IPS-20b (cell line): ENCODE data around the gene WNT7B.
A peak's percentile ranks its signal among the peaks of the same experiment; 100 is the strongest.

Experiments
- H3K27ac ChIP-seq: one replicate; pipeline ENCODE4 v1.5.1; 2013; ENCODE audit warnings: low read length
- H3K27me3 ChIP-seq: 2 replicates; pipeline ENCODE4 v1.6.1; 2013; ENCODE audit warnings: mild to moderate bottlenecking, low read length, inconsistent platforms; ENCODE audit not compliant: insufficient read depth
- H3K36me3 ChIP-seq: 2 replicates; pipeline ENCODE4 v1.6.1; 2013; ENCODE audit warnings: low read depth, mild to moderate bottlenecking, inconsistent platforms, low read length, moderate library complexity; ENCODE audit not compliant: insufficient read depth
- H3K4me1 ChIP-seq: 2 replicates; pipeline ENCODE4 v1.6.1; 2013; ENCODE audit warnings: mild to moderate bottlenecking, control low read depth, inconsistent platforms, low read length, moderate library complexity; ENCODE audit not compliant: insufficient read depth
- H3K4me3 ChIP-seq: 2 replicates; pipeline ENCODE4 v1.5.1; 2013; ENCODE audit warnings: mild to moderate bottlenecking, low read length, inconsistent platforms
- H3K9ac ChIP-seq: 2 replicates; pipeline ENCODE4 v1.6.1; 2013; ENCODE audit warnings: low read depth, mild to moderate bottlenecking, inconsistent platforms, low read length, moderate library complexity
- H3K9me3 ChIP-seq: 2 replicates; pipeline ENCODE4 v1.6.1; 2013; ENCODE audit warnings: mild to moderate bottlenecking, low read depth, low read length, inconsistent platforms; ENCODE audit not compliant: insufficient read depth

Gene WNT7B

DNA sequence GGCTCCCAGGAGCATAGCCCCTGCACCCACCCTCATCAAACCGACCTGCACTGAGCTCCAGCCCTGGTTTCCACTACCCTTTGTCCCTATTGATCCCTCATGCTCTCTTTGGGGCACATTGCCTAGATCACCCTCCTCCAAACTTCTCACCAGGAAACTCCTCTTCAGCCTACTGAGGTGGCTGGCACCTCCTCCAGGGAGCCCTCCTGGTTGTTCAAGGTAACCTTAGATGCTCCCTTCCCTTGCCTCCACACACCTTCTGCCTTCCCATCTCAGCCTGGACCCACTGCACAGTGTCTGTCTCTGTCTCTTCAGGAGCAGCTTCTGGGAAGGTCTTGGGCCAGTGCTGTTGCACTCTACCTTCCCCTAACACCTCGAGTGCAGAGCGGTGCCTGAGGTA, 15.8 kb upstream of the WNT7B start:
- no peak overlapping the region for H3K4me3 ChIP-seq
- H3K4me1 ChIP-seq = no peaks in the 10 kb centered on the region; the same call in 1 of the 2 replicates

GRCh38 chr22:45991098-45991497, 14.1 kb upstream of the WNT7B start:
- Histone ChIP-seq H3K9ac (no peak overlapping the region), H3K27me3 (no peaks in the 10 kb centered on the region), H3K4me3 (no peak overlapping the region), H3K4me1 (no peaks in the 10 kb centered on the region), H3K36me3 (no peaks in the 10 kb centered on the region), H3K9me3 (no peaks in the 10 kb centered on the region), H3K27ac (no peak overlapping the region)

More for the DNA sequence above, 15.8 kb upstream of the WNT7B start:
- H3K36me3 ChIP-seq = no peaks in the 10 kb centered on the region
- no peak overlapping the region for H3K9ac ChIP-seq
- H3K27me3 ChIP-seq = no peaks in the 10 kb centered on the region
- H3K27ac ChIP-seq = no peak overlapping the region
- no peaks in the 10 kb centered on the region for H3K9me3 ChIP-seq

- Histone ChIP-seq H3K4me3 (no peak overlapping the region), H3K27ac (no peak overlapping the region), H3K4me1 (no peaks in the 10 kb centered on the region), H3K36me3 (no peaks in the 10 kb centered on the region), H3K27me3 (no peaks in the 10 kb centered on the region), H3K9me3 (no peaks in the 10 kb centered on the region), H3K9ac (no peak overlapping the region)
Measured at GRCh38 chr22:45987136-45987861, 10.3 kb upstream of the WNT7B start.

- H3K9me3 ChIP-seq = no peaks in the 10 kb centered on the region
- H3K27me3 ChIP-seq = peaks cover 12% of the 10 kb centered on the region
- no peak overlapping the region for H3K27ac ChIP-seq
- H3K9ac ChIP-seq = no peak overlapping the region
- no peaks in the 10 kb centered on the region for H3K36me3 ChIP-seq
- no peak overlapping the region for H3K4me3 ChIP-seq
- no peaks in the 10 kb centered on the region for H3K4me1 ChIP-seq
Measured at GRCh38 chr22:45984316-45984916, 7.5 kb upstream of the WNT7B start.

DNA sequence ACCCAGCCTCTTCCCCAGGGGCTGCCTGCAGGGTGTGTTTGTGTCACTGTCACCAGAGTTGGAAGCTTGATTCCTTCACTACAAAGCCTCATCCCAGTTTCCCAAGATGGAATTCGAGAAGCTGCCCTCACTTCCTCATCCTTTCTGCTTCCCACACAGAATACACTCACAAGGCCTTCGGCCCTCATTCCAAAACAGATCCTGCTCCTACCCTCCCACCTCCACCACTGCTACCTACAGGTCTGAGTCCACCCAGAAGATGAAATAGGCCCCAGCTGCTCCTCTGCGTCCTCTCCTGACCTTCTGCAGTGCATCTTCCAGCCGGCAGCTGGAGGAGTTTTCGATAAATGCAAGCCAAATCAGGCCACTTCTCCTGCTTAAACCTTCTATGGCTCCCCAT, 6.8 kb upstream of the WNT7B start:
- Histone ChIP-seq H3K9me3 (no peaks in the 10 kb centered on the region), H3K4me1 (no peaks in the 10 kb centered on the region), H3K36me3 (no peaks in the 10 kb centered on the region), H3K4me3 (no peak overlapping the region), H3K27ac (no peak overlapping the region), H3K27me3 (peaks cover 17% of the 10 kb centered on the region), H3K9ac (no peak overlapping the region)

- Histone ChIP-seq H3K27me3 (peaks cover 48% of the 10 kb centered on the region), H3K9me3 (no peaks in the 10 kb centered on the region), H3K27ac (no peak overlapping the region), H3K36me3 (no peaks in the 10 kb centered on the region), H3K9ac (no peak overlapping the region), H3K4me1 (no peaks in the 10 kb centered on the region; the same call in 1 of the 2 replicates), H3K4me3 (no peak overlapping the region)
Measured at GRCh38 chr22:45980761-45981160, 3.8 kb upstream of the WNT7B start.

DNA sequence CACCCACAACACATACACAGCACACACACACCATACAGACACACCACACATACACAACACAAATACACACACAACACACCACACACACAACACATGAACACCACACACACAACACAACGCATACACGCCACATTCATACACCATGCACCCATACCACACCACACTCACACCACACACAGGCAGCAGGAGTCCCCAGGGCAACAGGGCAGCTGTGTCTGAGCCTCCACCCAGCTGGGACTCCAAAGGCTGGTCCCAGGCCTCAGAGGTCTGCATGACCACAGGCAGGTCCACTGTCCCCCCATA, 3.3 kb upstream of the WNT7B start:
- Histone ChIP-seq H3K4me1 (no peaks in the 10 kb centered on the region; the same call in 1 of the 2 replicates), H3K9me3 (no peaks in the 10 kb centered on the region), H3K4me3 (no peak overlapping the region), H3K27ac (no peak overlapping the region), H3K9ac (no peak overlapping the region), H3K36me3 (no peaks in the 10 kb centered on the region), H3K27me3 (peaks cover 53% of the 10 kb centered on the region)

- H3K9me3 ChIP-seq = peaks cover 5% of the 10 kb centered on the region
- no peaks in the 10 kb centered on the region; the same call in 1 of the 2 replicates for H3K4me1 ChIP-seq
- H3K27me3 ChIP-seq = peaks cover 72% of the 10 kb centered on the region
- no peaks in the 10 kb centered on the region for H3K36me3 ChIP-seq
- no peak overlapping the region for H3K27ac ChIP-seq
- no peak overlapping the region for H3K9ac ChIP-seq
- no peak overlapping the region; the same call in 1 of the 2 replicates for H3K4me3 ChIP-seq
Measured at GRCh38 chr22:45978275-45978713, 1.3 kb upstream of the WNT7B start.

DNA sequence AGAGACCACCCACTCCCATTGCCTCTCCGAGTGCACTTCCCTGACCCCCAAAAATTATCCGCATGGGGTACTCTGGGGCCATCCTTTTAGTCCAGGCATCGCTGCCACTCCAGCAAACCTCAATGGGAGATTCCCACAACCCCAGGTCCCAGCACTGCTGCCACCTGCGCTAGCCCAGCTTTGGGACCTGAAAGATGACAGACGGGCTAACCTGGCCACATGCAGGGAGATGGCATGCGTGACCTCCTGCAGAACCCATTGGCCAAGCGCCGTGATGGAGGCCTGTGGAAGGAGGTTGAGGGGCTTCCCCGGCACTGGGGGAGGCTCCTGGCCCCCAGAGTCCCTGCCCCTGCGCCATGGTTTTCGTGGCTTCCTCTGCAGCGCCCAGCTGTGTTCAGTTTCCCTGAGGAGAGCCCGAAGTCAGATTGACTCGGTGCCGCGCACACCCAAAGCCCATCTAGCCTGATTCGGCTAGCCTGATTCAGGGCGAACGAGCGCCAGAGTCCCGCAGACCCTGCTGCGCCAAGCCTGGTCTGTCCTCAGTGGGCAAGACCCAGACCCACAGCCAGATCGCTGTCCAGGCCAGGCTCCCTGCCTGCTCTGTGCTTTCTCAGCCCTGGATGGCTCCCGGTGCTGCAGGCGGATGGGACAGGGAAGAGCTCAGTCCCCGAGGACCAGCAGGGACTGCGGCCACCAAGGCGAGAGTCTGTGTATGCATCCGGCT, 751 bp upstream of the WNT7B start:
- Histone ChIP-seq H3K9me3 (peaks cover 10% of the 10 kb centered on the region), H3K27me3 (peaks cover 78% of the 10 kb centered on the region), H3K4me3 (peak overlapping the region; percentile 4; the same call in 1 of the 2 replicates), H3K36me3 (no peaks in the 10 kb centered on the region), H3K27ac (no peak overlapping the region), H3K9ac (no peak overlapping the region), H3K4me1 (no peaks in the 10 kb centered on the region; the same call in 1 of the 2 replicates)

- H3K27ac ChIP-seq = no peak overlapping the region
- peaks cover 13% of the 10 kb centered on the region for H3K9me3 ChIP-seq
- H3K36me3 ChIP-seq = no peaks in the 10 kb centered on the region
- H3K27me3 ChIP-seq = peaks cover 91% of the 10 kb centered on the region
- peak overlapping the region; percentile 24; the same call in 1 of the 2 replicates for H3K4me3 ChIP-seq
- no peak overlapping the region for H3K9ac ChIP-seq
- no peaks in the 10 kb centered on the region; the same call in 1 of the 2 replicates for H3K4me1 ChIP-seq
Measured at GRCh38 chr22:45976254-45977002, 534 bp downstream of the WNT7B start.
